H1 (cell line): Measurements from ENCODE around the gene TTC8. TPM values are rescaled to one million over a fixed set of nuclear protein-coding genes. Genes with fewer than 3 reads are reported as not detected.

ENCODE experiments used
- RNF2 ChIP-seq: fragments of 200-900, 300-1000 bp; sonication (generic); IDR thresholded peaks from 2 replicates; pipeline ENCODE4 v1.7.1; 2016; ENCODE audit warnings: borderline replicate concordance, low read depth, mild to moderate bottlenecking, antibody characterized with exemption, low read length; ENCODE audit not compliant: poor library complexity, severe bottlenecking; ENCODE audit errors: missing control alignments
- TAF7 ChIP-seq: optimal IDR thresholded peaks from 2 replicates; pipeline ENCODE3; 2011; ENCODE audit warnings: low read depth, mild to moderate bottlenecking, inconsistent platforms, low read length, moderate library complexity, borderline replicate concordance
- polyA plus RNA-seq, 7 experiments: library from polyadenylated mRNA; depleted of rRNA in 3 of 7; stranded (reverse) in 5 of 7; unstranded in 2 of 7; fragments of >200 nt in 5 of 7; fragments of 200-250 nt in 2 of 7; gene quantifications; 1 replicate in 5 of 7; 2 replicates in 1 of 7; 4 replicates in 1 of 7; pipeline versions ENCODE4 v1.2.1 to v1.2.3, GENCODE V29; 2011 to 2013; ENCODE audit warnings: missing spikeins in 2 of 7, mixed read lengths in 2 of 7
- total RNA-seq: library from RNA; stranded (reverse); fragmentation: NEBNext Ultra II Directional; extraction: Animal tissue kit (Norgen Biotek cat#: 25700); gene quantifications from 2 replicates; pipeline ENCODE4 v1.2.1, GENCODE V29; 2021
- TF ChIP-seq, protein P1 (sequence below): fragments of 300-600 bp; sonication (generic); IDR thresholded peaks from 2 replicates; pipeline ENCODE4 v1.7.1; 2012; ENCODE audit warnings: low read length, moderate library complexity, mild to moderate bottlenecking, inconsistent platforms; ENCODE audit not compliant: insufficient replicate concordance

The TTC8 gene
- total and polyA plus RNA-seq, 2 of the 8 experiments (the other 6 are each of a cell fraction or from before 2014, with no cell fraction given), result 13.1 to 13.5 TPM

GRCh38 chr14:88849716-88850115, 25.3 kb downstream of the TTC8 start (continued):
- TF ChIP-seq, protein P1, sequence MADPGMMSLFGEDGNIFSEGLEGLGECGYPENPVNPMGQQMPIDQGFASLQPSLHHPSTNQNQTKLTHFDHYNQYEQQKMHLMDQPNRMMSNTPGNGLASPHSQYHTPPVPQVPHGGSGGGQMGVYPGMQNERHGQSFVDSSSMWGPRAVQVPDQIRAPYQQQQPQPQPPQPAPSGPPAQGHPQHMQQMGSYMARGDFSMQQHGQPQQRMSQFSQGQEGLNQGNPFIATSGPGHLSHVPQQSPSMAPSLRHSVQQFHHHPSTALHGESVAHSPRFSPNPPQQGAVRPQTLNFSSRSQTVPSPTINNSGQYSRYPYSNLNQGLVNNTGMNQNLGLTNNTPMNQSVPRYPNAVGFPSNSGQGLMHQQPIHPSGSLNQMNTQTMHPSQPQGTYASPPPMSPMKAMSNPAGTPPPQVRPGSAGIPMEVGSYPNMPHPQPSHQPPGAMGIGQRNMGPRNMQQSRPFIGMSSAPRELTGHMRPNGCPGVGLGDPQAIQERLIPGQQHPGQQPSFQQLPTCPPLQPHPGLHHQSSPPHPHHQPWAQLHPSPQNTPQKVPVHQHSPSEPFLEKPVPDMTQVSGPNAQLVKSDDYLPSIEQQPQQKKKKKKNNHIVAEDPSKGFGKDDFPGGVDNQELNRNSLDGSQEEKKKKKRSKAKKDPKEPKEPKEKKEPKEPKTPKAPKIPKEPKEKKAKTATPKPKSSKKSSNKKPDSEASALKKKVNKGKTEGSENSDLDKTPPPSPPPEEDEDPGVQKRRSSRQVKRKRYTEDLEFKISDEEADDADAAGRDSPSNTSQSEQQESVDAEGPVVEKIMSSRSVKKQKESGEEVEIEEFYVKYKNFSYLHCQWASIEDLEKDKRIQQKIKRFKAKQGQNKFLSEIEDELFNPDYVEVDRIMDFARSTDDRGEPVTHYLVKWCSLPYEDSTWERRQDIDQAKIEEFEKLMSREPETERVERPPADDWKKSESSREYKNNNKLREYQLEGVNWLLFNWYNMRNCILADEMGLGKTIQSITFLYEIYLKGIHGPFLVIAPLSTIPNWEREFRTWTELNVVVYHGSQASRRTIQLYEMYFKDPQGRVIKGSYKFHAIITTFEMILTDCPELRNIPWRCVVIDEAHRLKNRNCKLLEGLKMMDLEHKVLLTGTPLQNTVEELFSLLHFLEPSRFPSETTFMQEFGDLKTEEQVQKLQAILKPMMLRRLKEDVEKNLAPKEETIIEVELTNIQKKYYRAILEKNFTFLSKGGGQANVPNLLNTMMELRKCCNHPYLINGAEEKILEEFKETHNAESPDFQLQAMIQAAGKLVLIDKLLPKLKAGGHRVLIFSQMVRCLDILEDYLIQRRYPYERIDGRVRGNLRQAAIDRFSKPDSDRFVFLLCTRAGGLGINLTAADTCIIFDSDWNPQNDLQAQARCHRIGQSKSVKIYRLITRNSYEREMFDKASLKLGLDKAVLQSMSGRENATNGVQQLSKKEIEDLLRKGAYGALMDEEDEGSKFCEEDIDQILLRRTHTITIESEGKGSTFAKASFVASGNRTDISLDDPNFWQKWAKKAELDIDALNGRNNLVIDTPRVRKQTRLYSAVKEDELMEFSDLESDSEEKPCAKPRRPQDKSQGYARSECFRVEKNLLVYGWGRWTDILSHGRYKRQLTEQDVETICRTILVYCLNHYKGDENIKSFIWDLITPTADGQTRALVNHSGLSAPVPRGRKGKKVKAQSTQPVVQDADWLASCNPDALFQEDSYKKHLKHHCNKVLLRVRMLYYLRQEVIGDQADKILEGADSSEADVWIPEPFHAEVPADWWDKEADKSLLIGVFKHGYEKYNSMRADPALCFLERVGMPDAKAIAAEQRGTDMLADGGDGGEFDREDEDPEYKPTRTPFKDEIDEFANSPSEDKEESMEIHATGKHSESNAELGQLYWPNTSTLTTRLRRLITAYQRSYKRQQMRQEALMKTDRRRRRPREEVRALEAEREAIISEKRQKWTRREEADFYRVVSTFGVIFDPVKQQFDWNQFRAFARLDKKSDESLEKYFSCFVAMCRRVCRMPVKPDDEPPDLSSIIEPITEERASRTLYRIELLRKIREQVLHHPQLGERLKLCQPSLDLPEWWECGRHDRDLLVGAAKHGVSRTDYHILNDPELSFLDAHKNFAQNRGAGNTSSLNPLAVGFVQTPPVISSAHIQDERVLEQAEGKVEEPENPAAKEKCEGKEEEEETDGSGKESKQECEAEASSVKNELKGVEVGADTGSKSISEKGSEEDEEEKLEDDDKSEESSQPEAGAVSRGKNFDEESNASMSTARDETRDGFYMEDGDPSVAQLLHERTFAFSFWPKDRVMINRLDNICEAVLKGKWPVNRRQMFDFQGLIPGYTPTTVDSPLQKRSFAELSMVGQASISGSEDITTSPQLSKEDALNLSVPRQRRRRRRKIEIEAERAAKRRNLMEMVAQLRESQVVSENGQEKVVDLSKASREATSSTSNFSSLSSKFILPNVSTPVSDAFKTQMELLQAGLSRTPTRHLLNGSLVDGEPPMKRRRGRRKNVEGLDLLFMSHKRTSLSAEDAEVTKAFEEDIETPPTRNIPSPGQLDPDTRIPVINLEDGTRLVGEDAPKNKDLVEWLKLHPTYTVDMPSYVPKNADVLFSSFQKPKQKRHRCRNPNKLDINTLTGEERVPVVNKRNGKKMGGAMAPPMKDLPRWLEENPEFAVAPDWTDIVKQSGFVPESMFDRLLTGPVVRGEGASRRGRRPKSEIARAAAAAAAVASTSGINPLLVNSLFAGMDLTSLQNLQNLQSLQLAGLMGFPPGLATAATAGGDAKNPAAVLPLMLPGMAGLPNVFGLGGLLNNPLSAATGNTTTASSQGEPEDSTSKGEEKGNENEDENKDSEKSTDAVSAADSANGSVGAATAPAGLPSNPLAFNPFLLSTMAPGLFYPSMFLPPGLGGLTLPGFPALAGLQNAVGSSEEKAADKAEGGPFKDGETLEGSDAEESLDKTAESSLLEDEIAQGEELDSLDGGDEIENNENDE, result no peak
- no peak for TF ChIP-seq TAF7
- TF ChIP-seq RNF2, result no peak
